ENCODE results near the gene SRP54. TPM values are rescaled to one million over a fixed set of nuclear protein-coding genes. Genes with fewer than 3 reads are reported as not detected.

Gene SRP54
- total and polyA plus RNA-seq, 2 of the 8 experiments (the other 6 are each of a cell fraction or from before 2014, with no cell fraction given) = 19.7 to 60.0 TPM

- TF ChIP-seq BRCA1 (IDR thresholded peaks at IDR 0.05; ENCODE audit: low read depth, low read length) = no peak
- no peak for TF ChIP-seq SUZ12 (IDR thresholded peaks at IDR 0.05; ENCODE audit: low read length)
- no peak for TF ChIP-seq TEAD4 (IDR thresholded peaks at IDR 0.05; ENCODE audit: low read depth, low read length)
- TF ChIP-seq SIN3A (conservative IDR thresholded peaks at IDR 0.05 in 1 of 2, IDR thresholded peaks at IDR 0.05 in 1 of 2; ENCODE audit: low read depth in 1 of 2, low read length in 2 of 2) = no peak
- TF ChIP-seq EP300 (IDR thresholded peaks at IDR 0.05; ENCODE audit: borderline replicate concordance in 1 of 2, low read depth in 2 of 2, low read length in 2 of 2) = no peak
These were observed 16.9 kb upstream of the SRP54 start (continued) for GRCh38 chr14:34965912-34966311.

All from H1 (cell line).